Omental fat pad (tissue), 4 donors: ENCODE results near the gene TMEM140. TPM values are rescaled to one million over a fixed set of nuclear protein-coding genes. Genes with fewer than 3 reads are reported as not detected.
"Not testable (repeated sequence)": the region's sequence is repeated elsewhere in the genome, so short reads cannot be mapped to it uniquely, and the experiment has no call there.

Experiments
- ATAC-seq: fragments of 150-250 bp; one replicate; pipeline ENCODE4 v1.9.1; 2016; ENCODE audit warnings: mild to moderate bottlenecking, moderate library complexity; ENCODE audit not compliant: low FRiP score
- DNase-seq: peaks from one replicate; pipeline ENCODE4 v3.0.0-alpha.2; 2019; ENCODE audit warnings: low spot score
- CTCF ChIP-seq, 3 donors: fragments of 450-650 bp; IDR thresholded peaks; one replicate each; pipeline ENCODE4 v1.5.1; 2016 to 2017; ENCODE audit warnings: antibody characterized with exemption in 3 of 3, mild to moderate bottlenecking in 3 of 3, moderate library complexity in 2 of 3
- total RNA-seq, 4 donors: library from RNA; depleted of rRNA; stranded (reverse); fragments of >200 nt; gene quantifications; one replicate each; pipeline ENCODE4 v1.1.0, GENCODE V29; 2016

TMEM140 gene
- total RNA-seq, 4 donors from 2014 or later = 25.9 to 106 (median 62.1) TPM

DNA sequence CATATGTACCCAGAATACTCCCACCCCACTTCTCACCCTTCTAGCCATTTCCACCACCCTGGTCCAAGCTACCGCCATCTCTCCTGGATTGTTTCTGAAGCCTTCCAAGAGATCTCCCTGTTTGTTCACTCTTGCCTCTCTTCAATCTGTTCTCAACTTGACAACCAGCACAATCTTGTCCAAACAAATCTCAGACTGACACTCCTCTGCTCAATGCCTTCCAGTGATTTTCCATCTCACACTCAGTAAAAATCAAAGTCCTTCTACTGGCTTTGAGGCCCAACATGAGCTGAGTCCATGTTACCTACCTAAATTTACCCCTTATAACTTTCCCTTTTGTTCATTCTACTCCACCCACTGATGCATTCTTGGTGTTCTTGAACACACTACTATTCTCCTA lies 33.2 kb upstream of the TMEM140 start:
- ATAC-seq = no peak
- no peak for TF ChIP-seq CTCF (IDR thresholded peaks at IDR 0.05)
- no peak for DNase-seq

DNA sequence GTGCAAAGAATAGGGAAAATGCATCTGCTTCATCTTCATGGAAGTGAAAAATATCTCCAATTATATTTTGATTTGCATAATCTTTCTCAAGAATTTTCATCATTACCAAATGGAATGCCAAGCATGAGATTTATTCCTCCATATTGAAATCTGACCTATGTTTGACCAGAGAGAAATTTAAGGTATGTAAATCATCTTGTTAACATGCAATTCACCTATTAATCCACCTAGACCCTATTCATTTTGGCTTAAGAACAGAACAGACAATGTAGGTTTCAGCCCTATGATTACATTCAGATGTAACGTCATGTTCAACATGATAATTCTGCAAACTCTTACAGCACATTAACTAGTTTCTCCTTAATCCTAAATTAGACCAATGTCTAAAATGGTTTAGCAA lies 30.8 kb upstream of the TMEM140 start:
- ATAC-seq = no peak
- no peak for TF ChIP-seq CTCF (IDR thresholded peaks at IDR 0.05)
- no peak for DNase-seq

- ATAC-seq (no peak), DNase-seq (no peak)
- no peak for TF ChIP-seq CTCF (IDR thresholded peaks at IDR 0.05)
Observed at GRCh38 chr7:135121868-135122267, 26.0 kb upstream of the TMEM140 start.

GRCh38 chr7:135124631-135125030 lies 23.2 kb upstream of the TMEM140 start:
- ATAC-seq, DNase-seq: not testable (repeated sequence)

DNA sequence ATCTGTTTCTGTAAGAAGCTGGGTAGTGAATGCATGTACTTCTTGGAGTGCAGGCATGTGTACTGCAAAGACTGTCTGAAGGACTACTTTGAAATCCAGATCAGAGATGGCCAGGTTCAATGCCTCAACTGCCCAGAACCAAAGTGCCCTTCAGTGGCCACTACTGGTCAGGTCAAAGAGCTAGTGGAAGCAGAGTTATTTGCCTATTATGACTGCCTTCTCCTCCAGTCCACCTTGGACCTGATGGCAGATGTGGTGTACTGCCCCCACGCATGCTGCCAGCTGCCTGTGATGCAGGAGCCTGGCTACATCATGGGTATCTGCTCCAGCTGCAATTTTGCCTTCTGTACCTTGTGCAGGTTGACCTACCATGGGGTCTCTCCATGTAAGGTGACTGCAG lies 18.9 kb upstream of the TMEM140 start:
- DNase-seq (no peak), ATAC-seq (no peak)
- no peak for TF ChIP-seq CTCF (IDR thresholded peaks at IDR 0.05)

DNA sequence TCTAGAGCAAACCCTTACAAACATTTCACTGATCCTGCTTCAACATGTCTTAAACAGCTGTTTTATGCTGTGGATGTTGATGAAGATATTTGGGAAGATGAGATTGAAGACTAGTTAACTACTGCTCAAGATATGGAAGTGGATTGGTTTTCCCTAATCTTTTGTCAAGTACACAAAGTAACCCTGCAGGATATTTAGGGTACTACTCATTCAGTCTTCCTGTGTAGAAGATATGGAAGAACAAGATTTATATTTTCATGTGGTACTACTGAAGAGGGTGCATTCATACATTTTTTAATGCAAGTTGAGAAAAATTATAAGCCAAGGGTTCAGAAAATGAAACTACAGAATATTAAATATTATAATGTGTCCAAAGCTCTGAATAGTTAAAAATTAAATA lies 18.3 kb upstream of the TMEM140 start:
- TF ChIP-seq CTCF (IDR thresholded peaks at IDR 0.05) = no peak
- no peak for ATAC-seq
- DNase-seq = no peak

GRCh38 chr7:135143885-135144668 lies 3.8 kb upstream of the TMEM140 start:
- ATAC-seq = no peak
- TF ChIP-seq CTCF (IDR thresholded peaks at IDR 0.05) = no peak
- DNase-seq = no peak
